ENCODE results near the gene LGI2. TPM values are rescaled to one million over a fixed set of nuclear protein-coding genes. Genes with fewer than 3 reads are reported as not detected.

LGI2 gene
- total RNA-seq, 1 donor from 2014 or later = not detected

- intact Hi-C loops (cut with micrococcal nuclease) = no loop called here
Measured at GRCh38 chr4:24968278-24968677, 62.5 kb downstream of the LGI2 start.

- intact Hi-C loops (cut with micrococcal nuclease) = no loop called here
Measured at GRCh38 chr4:24967346-24967745, 63.4 kb downstream of the LGI2 start.

DNA sequence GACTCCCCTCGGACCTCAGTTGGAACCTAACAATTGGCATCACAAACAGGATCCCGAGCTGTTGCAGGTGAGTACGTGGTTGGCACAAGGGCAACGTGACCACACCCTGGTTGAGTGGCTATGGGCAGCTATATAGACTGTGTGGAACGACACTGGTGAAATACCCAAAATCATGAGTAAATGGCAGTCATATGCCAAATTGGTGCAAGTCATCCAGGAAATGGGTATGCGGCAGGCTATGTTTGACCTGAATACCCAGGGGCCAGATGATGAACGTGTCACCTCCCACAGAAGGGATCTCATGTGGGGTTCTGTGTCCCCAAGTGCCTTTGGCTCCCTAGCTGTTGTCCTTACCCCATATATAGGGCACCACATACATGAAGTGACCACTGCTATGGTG is 64.7 kb downstream of the LGI2 start:
- intact Hi-C loops (cut with micrococcal nuclease) = no loop called here

- intact Hi-C loops (cut with micrococcal nuclease) = no loop called here
Measured at GRCh38 chr4:24965627-24966026, 65.1 kb downstream of the LGI2 start.

DNA sequence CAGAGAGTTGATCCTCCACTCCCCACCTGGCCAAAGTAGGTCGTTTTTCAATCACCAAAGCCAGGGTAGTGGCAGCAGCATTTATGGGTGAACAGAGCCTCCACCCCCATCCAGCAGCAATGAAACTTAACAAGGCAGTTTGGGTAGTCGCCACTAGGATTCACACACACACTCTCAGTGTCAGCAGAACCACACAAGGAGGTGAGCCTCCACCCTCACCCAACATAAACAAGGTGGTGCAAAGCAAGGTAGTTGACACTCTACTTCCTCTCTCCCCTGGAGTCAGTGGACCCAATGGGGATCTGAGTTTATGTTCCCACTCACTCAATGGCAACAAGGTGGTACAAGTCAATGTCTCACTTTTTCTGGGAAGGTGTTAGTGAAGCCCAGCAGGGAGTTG is 67.5 kb downstream of the LGI2 start:
- intact Hi-C loops (cut with micrococcal nuclease) = no loop called here

GRCh38 chr4:24957886-24958285 is 72.9 kb downstream of the LGI2 start:
- intact Hi-C loops (cut with micrococcal nuclease) = no loop called here

DNA sequence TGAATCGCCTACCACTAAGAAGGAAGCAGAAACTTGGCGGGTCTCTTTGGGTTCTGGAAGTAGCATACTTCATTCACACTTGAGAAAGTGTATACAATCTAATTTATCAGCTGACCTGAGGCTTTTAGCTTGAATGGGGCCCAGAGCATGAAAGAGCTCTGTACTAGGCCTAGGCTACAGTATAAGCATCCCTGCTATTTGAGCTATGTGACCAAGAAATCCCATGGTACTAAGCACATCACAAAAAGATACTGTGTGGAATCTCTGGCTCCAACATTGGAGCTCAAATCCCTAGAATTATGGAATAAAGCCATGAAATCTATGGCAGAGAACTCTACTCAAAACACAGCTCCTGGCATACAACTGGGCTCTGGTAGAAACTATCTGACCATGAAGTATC is 74.0 kb downstream of the LGI2 start:
- intact Hi-C loops (cut with micrococcal nuclease) = no loop called here

GRCh38 chr4:24956091-24956490 is 74.7 kb downstream of the LGI2 start:
- intact Hi-C loops (cut with micrococcal nuclease) = no loop called here

- intact Hi-C loops (cut with micrococcal nuclease) = no loop called here
Measured at GRCh38 chr4:24952667-24953066, 78.1 kb downstream of the LGI2 start.

GRCh38 chr4:24949970-24950369 is 80.8 kb downstream of the LGI2 start:
- intact Hi-C loops (cut with micrococcal nuclease) = no loop called here

Other genes with a start within 250 kb of the LGI2 start
- gene SOD3, start 235.4 kb downstream of the LGI2 start, total RNA-seq = not detected in 2 replicates
- 0.14 and 0.25 TPM in 2 replicates for gene CCDC149, start 117.9 kb downstream of the LGI2 start, total RNA-seq
- 10.1 and 12.0 TPM in 2 replicates for gene SEPSECS, start 129.5 kb upstream of the LGI2 start, total RNA-seq
- gene PI4K2B, start 203.1 kb upstream of the LGI2 start, total RNA-seq = 34.2 and 37.3 TPM in 2 replicates

Data from T-helper 2 cell treated with Interferon-gamma antibody and Interleukin-4, amounts not matched to agents 100 ng/mL and 5 ng/mL, for 36 hours (primary cell).